Keratinocyte (primary cell): ENCODE data around the gene TMEM187. TPM values are rescaled to one million over a fixed set of nuclear protein-coding genes. Genes with fewer than 3 reads are reported as not detected.

Experiments used
- DNase-seq: peaks from one replicate; pipeline ENCODE4 v3.0.0-alpha.2; 2011; ENCODE audit warnings: low read depth, missing footprints, low spot score
- FAIRE-seq: peaks from 2 replicates; lab custom pipeline; 2011; peaks lifted over from hg19 to GRCh38; lab: Jason Lieb, UNC
- H2AFZ ChIP-seq: 2 replicates; pipeline ENCODE4 v1.6.0; 2012; ENCODE audit warnings: low read length, control low read depth, inconsistent platforms; ENCODE audit not compliant: control insufficient read depth
- H3K27ac ChIP-seq: 2 replicates; pipeline ENCODE4 v1.5.1; 2011; ENCODE audit warnings: low read length; ENCODE audit not compliant: control insufficient read depth, insufficient read depth
- H3K27me3 ChIP-seq: 3 replicates; pipeline ENCODE4 v1.6.0; 2011; ENCODE audit warnings: low read length; ENCODE audit not compliant: control insufficient read depth, insufficient read depth; ENCODE audit errors: extremely low read depth
- H3K36me3 ChIP-seq, 2 experiments: 2 replicates in 1 of 2; 3 replicates in 1 of 2; pipeline ENCODE4 v1.5.1; 2011; ENCODE audit warnings: low read length in 2 of 2, mild to moderate bottlenecking in 1 of 2; ENCODE audit not compliant: control insufficient read depth in 2 of 2, insufficient read depth in 2 of 2; ENCODE audit errors: extremely low read depth in 1 of 2
- H3K4me1 ChIP-seq: 3 replicates; pipeline ENCODE4 v1.5.1; 2011; ENCODE audit warnings: low read length; ENCODE audit not compliant: control insufficient read depth, insufficient read depth; ENCODE audit errors: extremely low read depth
- H3K4me2 ChIP-seq: 3 replicates; pipeline ENCODE4 v1.6.0; 2011; ENCODE audit warnings: low read depth, low read length; ENCODE audit not compliant: control insufficient read depth, insufficient read depth; ENCODE audit errors: extremely low read depth
- H3K4me3 ChIP-seq, 3 experiments: fragments of 200-600 bp in 1 of 3; sonication (generic) in 1 of 3; 2 replicates in 2 of 3; 3 replicates in 1 of 3; pipeline ENCODE4 v1.5.1; 2011 to 2016; ENCODE audit warnings: low read length in 3 of 3, mild to moderate bottlenecking in 3 of 3, control low read depth in 2 of 3, inconsistent platforms in 1 of 3, low read depth in 1 of 3, mixed read lengths in 1 of 3, mixed run types in 1 of 3, moderate library complexity in 1 of 3; ENCODE audit not compliant: control insufficient read depth in 2 of 3, insufficient read depth in 2 of 3; ENCODE audit errors: extremely low read depth in 1 of 3
- H3K79me2 ChIP-seq: 2 replicates; pipeline ENCODE4 v1.6.0; 2012; ENCODE audit warnings: low read length; ENCODE audit not compliant: control insufficient read depth, insufficient read depth
- H3K9ac ChIP-seq: 3 replicates; pipeline ENCODE4 v1.6.0; 2011; ENCODE audit warnings: low read length; ENCODE audit not compliant: control insufficient read depth, insufficient read depth; ENCODE audit errors: extremely low read depth
- H3K9me1 ChIP-seq: 3 replicates; pipeline ENCODE4 v1.6.0; 2011; ENCODE audit warnings: low read length; ENCODE audit not compliant: control insufficient read depth, insufficient read depth; ENCODE audit errors: extremely low read depth
- H3K9me3 ChIP-seq: 2 replicates; pipeline ENCODE4 v1.5.1; 2012; ENCODE audit warnings: low read depth, low read length; ENCODE audit not compliant: control insufficient read depth
- H4K20me1 ChIP-seq: 3 replicates; pipeline ENCODE4 v1.6.0; 2011; ENCODE audit warnings: low read length; ENCODE audit not compliant: control insufficient read depth, insufficient read depth; ENCODE audit errors: extremely low read depth
- EZH2 ChIP-seq: IDR thresholded peaks from one replicate; pipeline ENCODE4 v1.6.1; 2012; ENCODE audit warnings: inconsistent platforms, mild to moderate bottlenecking, low read length, moderate library complexity
- dilution Hi-C: fragments of 300-500 bp; cut with MboI; formaldehyde crosslinking; loops from one replicate; pipeline ENCODE4 v1.7.0; 2020; ENCODE audit warnings: low sequenced_read_pairs; ENCODE audit not compliant: extremely low pct_ligation_motif_present
- polyA plus RNA-seq, 5 experiments: library from polyadenylated mRNA; depleted of rRNA in 3 of 5; stranded (reverse) in 3 of 5; stranded (forward) in 1 of 5; unstranded in 1 of 5; fragments of >200 nt; gene quantifications; 1 replicate in 1 of 5; 2 replicates in 3 of 5; 3 replicates in 1 of 5; pipeline versions ENCODE4 v1.2.1 to v1.2.3, GENCODE V29; 2011 to 2012; ENCODE audit warnings: missing spikeins in 2 of 5, low read depth in 1 of 5, low replicate concordance in 1 of 5
- TF ChIP-seq, protein P1 (sequence below), 3 experiments: IDR thresholded peaks in 1 of 3; conservative IDR thresholded peaks in 1 of 3; optimal IDR thresholded peaks in 1 of 3; 2 replicates in 2 of 3; 3 replicates in 1 of 3; pipeline versions ENCODE3 to v1.5.1; 2011; ENCODE audit warnings: low read length in 3 of 3, mild to moderate bottlenecking in 3 of 3, moderate library complexity in 2 of 3, control low read depth in 1 of 3, inconsistent platforms in 1 of 3; ENCODE audit not compliant: insufficient read depth in 2 of 3; ENCODE audit errors: extremely low read depth in 1 of 3

The TMEM187 gene
- polyA plus RNA-seq, 1 donor (not counting 4 experiments of a cell fraction or from before 2014, with no cell fraction given) = 6.6 TPM

DNA sequence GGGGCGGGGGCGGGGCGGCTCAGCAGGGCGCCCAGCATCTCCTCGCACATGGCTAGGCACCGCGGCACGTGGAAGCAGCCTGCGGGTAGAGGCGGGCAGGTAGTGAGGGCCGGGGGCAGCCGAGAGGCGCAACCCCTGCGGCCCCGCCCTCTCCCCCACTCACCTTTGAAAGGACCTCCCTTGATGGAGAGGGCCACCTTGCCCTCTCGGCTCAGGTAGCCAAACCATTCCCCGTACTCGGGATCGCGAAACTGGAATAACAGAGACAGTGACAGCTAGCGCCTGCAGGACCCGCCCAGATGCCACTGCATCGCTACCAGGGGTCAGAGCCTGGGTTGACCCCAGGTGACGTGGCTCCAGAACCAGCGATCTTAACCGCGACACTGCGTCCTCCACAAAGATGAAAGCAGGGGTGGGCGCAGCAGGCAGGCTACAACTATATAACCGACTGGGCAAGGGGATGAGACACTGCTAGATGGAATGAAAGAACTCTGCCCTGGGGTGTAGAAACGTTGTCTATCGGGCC lies 37.2 kb upstream of the TMEM187 start:
- no peaks in the 10 kb centered on the region for H3K9me3 ChIP-seq
- H3K9me1 ChIP-seq = no peaks in the 10 kb centered on the region
- peaks cover 3% of the 10 kb centered on the region for H3K4me1 ChIP-seq
- FAIRE-seq (no peak), DNase-seq (no peak)
- dilution Hi-C loops = no loop called here
- no peak overlapping the region for H3K27ac ChIP-seq
- H3K36me3 ChIP-seq = peaks cover 0 to 7% of the 10 kb centered on the region in 2 experiments
- no peaks in the 10 kb centered on the region for H3K27me3 ChIP-seq
- H3K4me2 ChIP-seq = peak overlapping the region; percentile 62
- peak overlapping the region; percentile 28 to 46 (median 40) for H3K4me3 ChIP-seq
- TF ChIP-seq, protein P1, sequence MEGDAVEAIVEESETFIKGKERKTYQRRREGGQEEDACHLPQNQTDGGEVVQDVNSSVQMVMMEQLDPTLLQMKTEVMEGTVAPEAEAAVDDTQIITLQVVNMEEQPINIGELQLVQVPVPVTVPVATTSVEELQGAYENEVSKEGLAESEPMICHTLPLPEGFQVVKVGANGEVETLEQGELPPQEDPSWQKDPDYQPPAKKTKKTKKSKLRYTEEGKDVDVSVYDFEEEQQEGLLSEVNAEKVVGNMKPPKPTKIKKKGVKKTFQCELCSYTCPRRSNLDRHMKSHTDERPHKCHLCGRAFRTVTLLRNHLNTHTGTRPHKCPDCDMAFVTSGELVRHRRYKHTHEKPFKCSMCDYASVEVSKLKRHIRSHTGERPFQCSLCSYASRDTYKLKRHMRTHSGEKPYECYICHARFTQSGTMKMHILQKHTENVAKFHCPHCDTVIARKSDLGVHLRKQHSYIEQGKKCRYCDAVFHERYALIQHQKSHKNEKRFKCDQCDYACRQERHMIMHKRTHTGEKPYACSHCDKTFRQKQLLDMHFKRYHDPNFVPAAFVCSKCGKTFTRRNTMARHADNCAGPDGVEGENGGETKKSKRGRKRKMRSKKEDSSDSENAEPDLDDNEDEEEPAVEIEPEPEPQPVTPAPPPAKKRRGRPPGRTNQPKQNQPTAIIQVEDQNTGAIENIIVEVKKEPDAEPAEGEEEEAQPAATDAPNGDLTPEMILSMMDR (optimal IDR thresholded peaks at IDR 0.05 in 1 of 3, IDR thresholded peaks at IDR 0.05 in 1 of 3, conservative IDR thresholded peaks at IDR 0.05 in 1 of 3; ENCODE audit: extremely low read depth in 1 of 3, insufficient read depth in 2 of 3, low read length in 3 of 3) = no peak
- TF ChIP-seq EZH2 = no peak
- no peak overlapping the region for H2AFZ ChIP-seq
- H3K9ac ChIP-seq = peak overlapping the region; percentile 22
- peaks cover 28% of the 10 kb centered on the region for H3K79me2 ChIP-seq
- H4K20me1 ChIP-seq = no peaks in the 10 kb centered on the region

GRCh38 chrX:153937056-153937455 lies 35.5 kb upstream of the TMEM187 start:
- Histone ChIP-seq H3K9me1 (no peaks in the 10 kb centered on the region), H3K4me1 (peaks cover 3% of the 10 kb centered on the region), H4K20me1 (no peaks in the 10 kb centered on the region), H2AFZ (no peak overlapping the region), H3K4me2 (no peak overlapping the region), H3K27me3 (no peaks in the 10 kb centered on the region), H3K9me3 (no peaks in the 10 kb centered on the region), H3K27ac (no peak overlapping the region), H3K9ac (no peak overlapping the region), H3K79me2 (peaks cover 25% of the 10 kb centered on the region), H3K4me3 (no peak overlapping the region), H3K36me3 (peaks cover 0 to 1% of the 10 kb centered on the region in 2 experiments)
- FAIRE-seq (no peak), DNase-seq (no peak)
- dilution Hi-C loops = no loop called here
- TF ChIP-seq, protein P1 (optimal IDR thresholded peaks at IDR 0.05 in 1 of 3, IDR thresholded peaks at IDR 0.05 in 1 of 3, conservative IDR thresholded peaks at IDR 0.05 in 1 of 3; ENCODE audit: extremely low read depth in 1 of 3, insufficient read depth in 2 of 3, low read length in 3 of 3) = no peak
- TF ChIP-seq EZH2 = no peak
